Colonic mucosa (tissue), 4 donors: ENCODE measurements around the gene PLCXD1. TPM values are rescaled to one million over a fixed set of nuclear protein-coding genes. Genes with fewer than 3 reads are reported as not detected.

Experiments used
- DNase-seq: peaks from one replicate; pipeline ENCODE4 v3.0.0-alpha.2; 2020
- H3K27ac ChIP-seq: fragments of 200-600 bp; one replicate; pipeline ENCODE4 v1.8.0; 2021
- H3K27me3 ChIP-seq: fragments of 200-600 bp; one replicate; pipeline ENCODE4 v1.8.0; 2021
- H3K36me3 ChIP-seq: fragments of 200-600 bp; one replicate; pipeline ENCODE4 v1.8.0; 2021
- H3K4me1 ChIP-seq: fragments of 200-600 bp; one replicate; pipeline ENCODE4 v1.8.0; 2021; ENCODE audit warnings: mild to moderate bottlenecking
- H3K4me3 ChIP-seq: fragments of 200-600 bp; one replicate; pipeline ENCODE4 v1.8.0; 2021
- H3K9ac ChIP-seq, 2 donors: one replicate each; pipeline ENCODE4 v1.7.0; 2013; ENCODE audit warnings: control low read depth in 2 of 2, low read depth in 2 of 2, low read length in 2 of 2
- H3K9me3 ChIP-seq: fragments of 200-600 bp; one replicate; pipeline ENCODE4 v1.8.0; 2021
- intact Hi-C: fragments of 100-400 bp; cut with DNase I; formaldehyde crosslinking; loops from one replicate; pipeline ENCODE4 v1.14.1; 2022
- total RNA-seq, 2 donors: library from RNA; stranded (reverse); fragmentation: NEBNext Ultra II Directional in 1 of 2; extraction: Animal tissue kit (Norgen Biotek cat#: 25700) in 1 of 2; gene quantifications; one replicate each; pipeline ENCODE4 v1.2.1, GENCODE V29; 2021
- TF ChIP-seq, protein P1 (sequence below): fragments of 200-600 bp; IDR thresholded peaks from one replicate; pipeline ENCODE4 v1.8.0; 2022; ENCODE audit warnings: antibody characterized with exemption, mild to moderate bottlenecking
- donor health status: healthy.
- donor health status: DM: no; HTN: no; CAD: no.
- donor health status: DM: no; HTN: no; CAD: no.

PLCXD1 gene
- total RNA-seq, 2 donors from 2014 or later: 11.0 to 23.8 TPM

DNA sequence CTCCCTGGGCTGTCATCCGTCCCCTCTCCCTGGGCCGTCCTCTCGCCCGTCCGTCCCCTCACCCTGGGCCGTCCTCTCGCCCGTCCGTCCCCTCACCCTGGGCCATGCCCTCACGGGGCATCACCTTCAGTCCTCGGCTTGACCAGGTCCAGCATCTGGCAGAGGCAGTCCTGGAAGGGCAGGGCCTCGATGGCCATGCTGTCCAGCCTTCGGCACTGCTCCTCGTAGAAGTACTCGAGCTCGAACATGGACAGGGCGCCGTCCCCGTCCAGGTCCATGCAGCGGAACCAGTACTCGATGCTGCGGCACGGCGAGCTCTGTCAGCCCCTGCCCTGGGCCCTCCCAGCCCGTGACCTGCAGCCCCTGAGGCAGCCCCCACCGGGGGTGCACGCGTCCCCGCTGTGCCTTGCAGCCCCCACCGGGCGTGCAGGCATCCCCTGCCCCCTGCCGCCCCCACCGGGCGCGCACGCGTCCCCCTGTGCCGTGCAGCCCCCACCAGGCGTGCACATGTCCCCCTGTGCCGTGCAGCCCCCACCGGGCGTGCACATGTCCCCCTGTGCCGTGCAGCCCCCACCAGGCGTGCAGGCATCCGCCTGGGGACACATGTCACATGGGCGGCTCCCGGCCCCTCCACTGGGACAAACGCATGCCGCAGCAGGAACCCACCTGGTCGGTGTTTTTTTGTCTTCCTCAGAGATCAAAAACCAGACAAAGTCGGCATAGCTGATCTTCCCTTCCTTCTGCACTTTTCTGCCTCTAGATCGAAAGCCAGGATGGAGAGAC lies 59.7 kb downstream of the PLCXD1 start:
- intact Hi-C loops: no loop called here
- no peaks in the 10 kb centered on the region for H3K36me3 ChIP-seq
- no peak for DNase-seq

DNA sequence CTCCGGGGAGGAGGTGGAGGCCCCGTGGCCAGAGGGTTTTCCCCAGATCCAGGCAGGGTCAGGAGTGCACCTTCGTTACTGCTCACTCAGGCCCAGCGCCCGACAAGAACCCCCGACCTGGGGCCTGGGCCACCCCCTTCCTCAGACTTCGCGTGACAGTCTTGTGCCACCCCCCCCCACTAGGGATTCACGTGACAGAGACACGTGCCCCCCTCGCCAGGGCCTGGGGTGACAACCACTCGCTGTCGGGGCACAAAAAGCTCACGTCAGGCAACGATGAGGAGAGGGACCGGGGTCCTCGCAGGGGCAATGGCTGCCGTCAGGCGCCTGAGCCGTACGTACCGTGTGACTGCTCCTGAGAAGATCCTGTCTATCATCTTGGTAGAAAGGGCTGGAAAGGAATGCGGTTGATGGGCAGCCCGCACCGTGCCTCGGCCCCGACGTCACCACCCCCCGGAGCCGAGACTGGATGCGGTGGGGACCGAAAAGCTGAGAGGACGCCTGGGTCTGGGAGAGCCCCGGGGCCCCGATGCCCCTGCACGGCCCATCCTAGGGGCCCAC lies 60.4 kb downstream of the PLCXD1 start:
- intact Hi-C loops: no loop called here
- TF ChIP-seq, protein P1, sequence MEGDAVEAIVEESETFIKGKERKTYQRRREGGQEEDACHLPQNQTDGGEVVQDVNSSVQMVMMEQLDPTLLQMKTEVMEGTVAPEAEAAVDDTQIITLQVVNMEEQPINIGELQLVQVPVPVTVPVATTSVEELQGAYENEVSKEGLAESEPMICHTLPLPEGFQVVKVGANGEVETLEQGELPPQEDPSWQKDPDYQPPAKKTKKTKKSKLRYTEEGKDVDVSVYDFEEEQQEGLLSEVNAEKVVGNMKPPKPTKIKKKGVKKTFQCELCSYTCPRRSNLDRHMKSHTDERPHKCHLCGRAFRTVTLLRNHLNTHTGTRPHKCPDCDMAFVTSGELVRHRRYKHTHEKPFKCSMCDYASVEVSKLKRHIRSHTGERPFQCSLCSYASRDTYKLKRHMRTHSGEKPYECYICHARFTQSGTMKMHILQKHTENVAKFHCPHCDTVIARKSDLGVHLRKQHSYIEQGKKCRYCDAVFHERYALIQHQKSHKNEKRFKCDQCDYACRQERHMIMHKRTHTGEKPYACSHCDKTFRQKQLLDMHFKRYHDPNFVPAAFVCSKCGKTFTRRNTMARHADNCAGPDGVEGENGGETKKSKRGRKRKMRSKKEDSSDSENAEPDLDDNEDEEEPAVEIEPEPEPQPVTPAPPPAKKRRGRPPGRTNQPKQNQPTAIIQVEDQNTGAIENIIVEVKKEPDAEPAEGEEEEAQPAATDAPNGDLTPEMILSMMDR: no peak
- Histone ChIP-seq H3K27me3 (no peaks in the 10 kb centered on the region), H3K4me3 (no peak overlapping the region), H3K27ac (no peak overlapping the region), H3K9ac (no peak overlapping the region), H3K4me1 (no peaks in the 10 kb centered on the region), H3K36me3 (no peaks in the 10 kb centered on the region), H3K9me3 (no peaks in the 10 kb centered on the region)
- DNase-seq: no peak

More for the DNA sequence above, 59.7 kb downstream of the PLCXD1 start:
- no peaks in the 10 kb centered on the region for H3K4me1 ChIP-seq
- H3K27me3 ChIP-seq: no peaks in the 10 kb centered on the region
- H3K9me3 ChIP-seq: no peaks in the 10 kb centered on the region
- no peak overlapping the region for H3K27ac ChIP-seq
- TF ChIP-seq, protein P1: no peak
- no peak overlapping the region for H3K4me3 ChIP-seq
- H3K9ac ChIP-seq: no peak overlapping the region

DNA sequence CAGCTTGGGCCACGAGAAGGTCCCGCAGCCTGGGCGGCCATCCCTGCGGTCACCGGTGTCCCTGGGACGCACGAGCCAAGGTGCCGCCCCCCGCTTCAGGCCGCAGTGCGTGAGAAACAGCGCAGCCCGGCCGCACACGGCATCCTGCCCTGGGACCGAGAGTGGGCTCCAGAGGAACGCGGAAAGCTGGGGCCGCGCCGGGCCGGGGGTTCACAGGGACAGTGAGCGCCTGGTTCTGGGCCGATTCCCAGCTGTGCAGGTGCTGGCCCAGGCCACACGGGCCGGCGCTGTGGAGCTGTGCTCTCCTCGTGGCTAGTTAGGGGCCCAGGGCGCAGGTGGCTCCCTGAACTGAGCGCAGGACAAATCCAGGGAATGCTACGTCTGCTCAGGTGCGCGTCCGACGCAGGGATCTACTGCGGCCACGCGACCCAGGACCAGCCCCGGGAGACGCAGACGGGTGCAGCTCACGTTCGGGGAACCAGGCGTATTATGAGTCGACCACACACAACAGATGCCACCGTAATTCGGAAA lies 63.3 kb downstream of the PLCXD1 start:
- TF ChIP-seq, protein P1: no peak
- intact Hi-C loops: no loop called here
- Histone ChIP-seq H3K27me3 (no peaks in the 10 kb centered on the region), H3K9ac (no peak overlapping the region), H3K4me3 (no peak overlapping the region), H3K9me3 (no peaks in the 10 kb centered on the region), H3K27ac (no peak overlapping the region), H3K36me3 (no peaks in the 10 kb centered on the region), H3K4me1 (no peaks in the 10 kb centered on the region)
- DNase-seq: no peak

DNA sequence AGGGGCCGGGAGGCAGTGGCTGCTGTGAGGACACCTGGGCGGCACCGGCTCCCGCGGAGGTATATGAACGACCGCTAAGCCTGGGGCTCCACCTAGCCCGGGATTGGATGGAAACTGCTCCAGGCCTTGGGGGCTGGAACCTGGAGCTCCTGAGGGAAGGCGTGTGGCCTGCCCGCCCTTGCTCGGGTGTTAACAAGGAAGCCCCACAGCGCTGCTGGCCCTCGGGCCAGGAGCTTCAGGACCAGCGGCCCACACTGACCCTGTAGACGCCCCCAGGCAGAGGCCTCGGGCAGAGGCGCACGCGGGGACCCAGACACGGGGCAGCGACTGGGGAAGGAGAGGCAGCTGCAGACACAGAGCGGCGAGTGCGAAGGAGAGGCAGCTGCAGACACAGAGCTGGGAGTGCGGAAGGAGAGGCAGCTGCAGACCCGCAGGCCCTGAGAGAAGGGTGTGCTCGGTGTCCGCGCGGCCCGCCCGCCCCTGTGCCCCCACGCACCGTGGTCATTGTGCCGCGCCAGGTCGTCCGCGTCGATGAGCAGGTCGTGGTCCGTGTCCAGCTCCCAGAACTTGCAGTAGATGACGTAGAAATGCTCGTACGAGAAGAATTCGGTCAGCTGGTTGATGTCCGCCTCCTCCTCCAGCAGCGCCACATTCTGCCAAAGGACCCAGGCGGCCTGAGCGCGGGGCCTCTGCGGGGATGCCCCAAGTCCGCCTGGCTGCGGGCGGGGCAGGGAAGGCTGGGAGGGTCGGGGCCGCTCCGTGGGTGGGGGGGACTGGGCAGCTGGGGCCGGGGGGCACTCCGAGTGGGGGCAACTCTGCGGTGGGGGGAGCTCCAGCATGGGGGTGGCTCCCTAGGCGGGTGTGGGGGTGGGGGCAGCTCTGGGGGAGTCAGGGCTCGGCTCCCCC lies 64.1 kb downstream of the PLCXD1 start:
- Histone ChIP-seq H3K27me3 (no peaks in the 10 kb centered on the region), H3K4me3 (no peak overlapping the region), H3K36me3 (no peaks in the 10 kb centered on the region), H3K9me3 (no peaks in the 10 kb centered on the region), H3K9ac (no peak overlapping the region), H3K4me1 (no peaks in the 10 kb centered on the region), H3K27ac (no peak overlapping the region)
- intact Hi-C loops: no loop called here
- no peak for DNase-seq
- TF ChIP-seq, protein P1: no peak
